SK-N-SH treated with all-trans-retinoic acid at 6 μM for 48 hours (cell line): ENCODE results near the gene CHKA.

Experiments
- ARNTL ChIP-seq: fragments of 450-650 bp; formaldehyde crosslinking; IDR thresholded peaks from 2 replicates; pipeline ENCODE4 v1.5.0; 2020; ENCODE audit warnings: low read depth, mild to moderate bottlenecking, moderate library complexity, borderline replicate concordance
- CSRNP3 ChIP-seq: fragments of 250-450 bp; sonication (Bioruptor Pico); IDR thresholded peaks from 2 replicates; pipeline ENCODE4 v1.5.1; 2021; ENCODE audit warnings: mild to moderate bottlenecking, moderate library complexity
- OSR1 ChIP-seq: fragments of 250-450 bp; sonication (Bioruptor Pico); IDR thresholded peaks from 2 replicates; pipeline ENCODE4 v1.8.0; 2022; ENCODE audit warnings: moderate library complexity, mild to moderate bottlenecking, inconsistent platforms
- PATZ1 ChIP-seq: fragments of 250-450 bp; sonication (Bioruptor Pico); IDR thresholded peaks from 2 replicates; pipeline ENCODE4 v1.8.0; 2020; ENCODE audit warnings: mild to moderate bottlenecking, moderate library complexity, borderline replicate concordance
- POU6F1 ChIP-seq: fragments of 250-450 bp; sonication (Bioruptor Pico); IDR thresholded peaks from 2 replicates; pipeline ENCODE4 v1.8.0; 2021; ENCODE audit warnings: low read depth, mild to moderate bottlenecking, moderate library complexity, borderline replicate concordance
- RARB ChIP-seq: fragments of 250-450 bp; sonication (Bioruptor Pico); IDR thresholded peaks from 2 replicates; pipeline ENCODE4 v1.8.0; 2021; ENCODE audit warnings: mild to moderate bottlenecking, moderate library complexity
- TCF4 ChIP-seq: fragments of 250-450 bp; sonication (Bioruptor Pico); IDR thresholded peaks from 2 replicates; pipeline ENCODE4 v1.8.0; 2021; ENCODE audit warnings: mild to moderate bottlenecking, moderate library complexity, borderline replicate concordance
- TSHZ2 ChIP-seq: fragments of 250-450 bp; sonication (Bioruptor Pico); IDR thresholded peaks from 2 replicates; pipeline ENCODE4 v1.5.0; 2020; ENCODE audit warnings: mild to moderate bottlenecking, moderate library complexity
- ZNF565 ChIP-seq: fragments of 450-650 bp; formaldehyde crosslinking; conservative IDR thresholded peaks from 2 replicates; pipeline ENCODE4 v1.5.0; 2020; ENCODE audit warnings: low read depth, mild to moderate bottlenecking, moderate library complexity
- ZNF8 ChIP-seq: fragments of 450-650 bp; formaldehyde crosslinking; IDR thresholded peaks from 2 replicates; pipeline ENCODE4 v1.5.0; 2020; ENCODE audit warnings: mild to moderate bottlenecking, moderate library complexity

GRCh38 chr11:68020575-68020974 lies 100.6 kb downstream of the CHKA start:
- TF ChIP-seq ARNTL (CRISPR knock-in tag) (no peak), ZNF8 (CRISPR knock-in tag) (no peak), PATZ1 (CRISPR knock-in tag) (no peak), TCF4 (no peak), POU6F1 (no peak), ZNF565 (CRISPR knock-in tag) (no peak), CSRNP3 (CRISPR knock-in tag) (no peak), RARB (CRISPR knock-in tag) (no peak), TSHZ2 (no peak), OSR1 (no peak)
